Panc1 (cell line): ENCODE measurements around the gene NRCAM. TPM values are rescaled to one million over a fixed set of nuclear protein-coding genes. Genes with fewer than 3 reads are reported as not detected.

Source experiments
- ATAC-seq: fragments of 200-7000 bp; cut with Tn5 transposase; 2 replicates; pipeline ENCODE4 v1.9.1; 2020; ENCODE audit warnings: mild to moderate bottlenecking, moderate library complexity
- BruUV-seq: library from RNA; stranded (reverse); fragments of 400-500 nt; replicated peaks from 2 replicates; lab custom pipeline; 2021; lab: Mats Ljungman, UMichigan
- CTCF ChIA-PET: fragments of 300-600 bp; sonication (Branson Sonifier 250); formaldehyde crosslinking; loops from one replicate; lab custom pipeline; 2022; ENCODE audit warnings: antibody characterized with exemption; lab: Charles Lee
- POLR2A ChIA-PET: fragments of 300-600 bp; sonication (Branson Sonifier 250); formaldehyde crosslinking; loops from one replicate; lab custom pipeline; 2022; ENCODE audit warnings: antibody characterized with exemption; lab: Charles Lee
- DNase-seq: peaks from one replicate; pipeline ENCODE4 v3.0.0-alpha.2; 2010; ENCODE audit warnings: low read depth, low spot score
- H3K27ac ChIP-seq: 2 replicates; pipeline ENCODE4 v1.5.1; 2011; ENCODE audit warnings: mild to moderate bottlenecking, low read length, inconsistent platforms
- H3K27me3 ChIP-seq: fragments of 200-500 bp; sonication (Bioruptor generic); 2 replicates; pipeline ENCODE4 v1.6.0; 2014; ENCODE audit warnings: low read length, inconsistent platforms; ENCODE audit not compliant: control insufficient read depth, insufficient read depth
- H3K36me3 ChIP-seq: fragments of 200-500 bp; sonication (Bioruptor generic); 2 replicates; pipeline ENCODE4 v1.5.1; 2014; ENCODE audit warnings: inconsistent platforms, mild to moderate bottlenecking, low read length, moderate library complexity; ENCODE audit not compliant: control insufficient read depth, insufficient read depth
- H3K4me1 ChIP-seq: 2 replicates; pipeline ENCODE4 v1.5.1; 2011; ENCODE audit warnings: inconsistent platforms, mild to moderate bottlenecking, low read length, moderate library complexity; ENCODE audit not compliant: control insufficient read depth, insufficient read depth
- H3K4me3 ChIP-seq, 2 experiments: 2 replicates each; pipeline ENCODE4 v1.5.1; 2011 to 2012; ENCODE audit warnings: low read depth in 2 of 2, low read length in 2 of 2, mild to moderate bottlenecking in 2 of 2, inconsistent platforms in 1 of 2, moderate library complexity in 1 of 2
- H3K9me3 ChIP-seq: fragments of 200-500 bp; sonication (Bioruptor generic); 2 replicates; pipeline ENCODE4 v1.5.1; 2014; ENCODE audit warnings: low read depth, mild to moderate bottlenecking, inconsistent platforms, low read length, moderate library complexity; ENCODE audit not compliant: control insufficient read depth, insufficient read depth
- CTCF ChIP-seq: fragments of 450-650 bp; IDR thresholded peaks from 2 replicates; pipeline ENCODE4 v1.5.1; 2017; ENCODE audit warnings: mild to moderate bottlenecking
- POLR2AphosphoS5 ChIP-seq: IDR thresholded peaks from 2 replicates; pipeline ENCODE4 v1.6.1; 2012; ENCODE audit warnings: mild to moderate bottlenecking, low read depth, low read length, moderate library complexity
- REST ChIP-seq, 2 experiments: IDR thresholded peaks; 2 replicates each; pipeline ENCODE4 v1.6.1; 2011 to 2012; ENCODE audit warnings: low read depth in 2 of 2, control low read depth in 1 of 2, low read length in 1 of 2, mild to moderate bottlenecking in 1 of 2, moderate library complexity in 1 of 2; ENCODE audit not compliant: insufficient read depth in 1 of 2
- SIN3A ChIP-seq: IDR thresholded peaks from 2 replicates; pipeline ENCODE4 v1.6.1; 2012; ENCODE audit warnings: low read depth, mild to moderate bottlenecking, low read length, moderate library complexity, borderline replicate concordance; ENCODE audit not compliant: insufficient read depth
- TCF7L2 ChIP-seq: IDR thresholded peaks from 2 replicates; pipeline ENCODE4 v1.6.1; 2011; ENCODE audit warnings: mild to moderate bottlenecking, low read depth, low read length, inconsistent platforms
- in situ Hi-C: cut with HindIII; loops from 2 replicates; pipeline ENCODE4 v1.10.0; 2016; ENCODE audit warnings: low sequenced_read_pairs, low pct_unique_long_range_greater_than_20kb
- intact Hi-C: fragments of 100-400 bp; cut with micrococcal nuclease; formaldehyde crosslinking; loops from one replicate; pipeline ENCODE4 v1.10.0; 2022; ENCODE audit not compliant: unreplicated experiment
- total RNA-seq: library from RNA; stranded (reverse); gene quantifications from one replicate; pipeline ENCODE4 v1.2.1, GENCODE V29; 2021; ENCODE audit not compliant: unreplicated experiment

Gene NRCAM
- total RNA-seq, 1 experiment from 2014 or later, result 0.21 TPM

DNA sequence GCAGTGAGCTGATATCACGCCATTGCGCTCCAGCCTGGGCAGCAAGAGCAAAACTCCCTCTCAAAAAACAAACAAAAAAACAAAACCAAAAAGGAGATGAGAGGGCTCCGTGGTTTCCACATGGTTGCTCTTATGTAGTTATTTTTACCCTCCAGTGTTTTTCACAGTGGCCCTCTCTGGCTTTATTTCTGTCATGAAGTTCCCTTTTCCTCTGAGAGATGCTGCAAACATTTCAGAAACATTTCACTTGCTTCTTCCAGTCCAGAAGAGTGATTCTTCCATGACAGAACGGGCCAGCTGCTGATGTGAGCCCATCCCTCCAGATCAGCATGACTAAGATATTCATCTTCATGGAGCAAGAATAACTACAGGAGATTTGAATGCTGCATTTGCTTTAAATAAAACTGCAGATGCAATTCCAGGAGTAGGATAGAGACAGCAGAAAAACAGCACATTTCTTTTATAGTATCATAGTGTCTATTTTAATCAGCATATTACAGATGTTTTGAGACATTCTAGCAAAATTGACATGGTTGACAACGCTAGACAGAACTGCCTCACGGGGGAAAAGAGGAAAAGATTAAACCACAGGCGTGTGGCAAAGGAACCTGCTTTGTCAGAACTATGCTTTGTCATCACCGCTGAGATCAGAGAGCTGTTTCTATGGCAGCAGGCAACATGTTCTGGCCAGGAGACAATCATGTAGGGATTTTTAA is 40.3 kb downstream of the NRCAM start:
- ATAC-seq (no peak), DNase-seq (no peak)
- CTCF ChIA-PET, result no interaction called here
- H3K36me3 ChIP-seq, result no peaks in the 10 kb centered on the region
- no peaks in the 10 kb centered on the region for H3K4me1 ChIP-seq
- BruUV-seq, result no TSS peak
- POLR2A ChIA-PET, result no interaction called here
- H3K27me3 ChIP-seq, result peaks cover 14% of the 10 kb centered on the region
- in situ Hi-C loops, result no loop called here
- H3K27ac ChIP-seq, result no peak overlapping the region
- TF ChIP-seq POLR2AphosphoS5 (no peak), SIN3A (no peak), TCF7L2 (no peak), REST (IDR thresholded peaks at IDR 0.05; ENCODE audit: insufficient read depth in 1 of 2, low read depth in 2 of 2, low read length in 1 of 2) (no peak), CTCF (no peak)
- intact Hi-C loops, result no loop called here
- H3K4me3 ChIP-seq, result no peak overlapping the region
- no peaks in the 10 kb centered on the region for H3K9me3 ChIP-seq

- intact Hi-C loops, result no loop called here
- ChIA-PET CTCF (no interaction called here), POLR2A (no interaction called here)
- DNase-seq (no peak), ATAC-seq (no peak)
- no peak overlapping the region for H3K27ac ChIP-seq
- no peak overlapping the region for H3K4me3 ChIP-seq
- H3K9me3 ChIP-seq, result no peaks in the 10 kb centered on the region
- no TSS peak for BruUV-seq
- no peaks in the 10 kb centered on the region for H3K4me1 ChIP-seq
- in situ Hi-C loops, result no loop called here
- TF ChIP-seq CTCF (no peak), POLR2AphosphoS5 (no peak), REST (IDR thresholded peaks at IDR 0.05; ENCODE audit: insufficient read depth in 1 of 2, low read depth in 2 of 2, low read length in 1 of 2) (no peak), SIN3A (no peak), TCF7L2 (no peak)
- peaks cover 6% of the 10 kb centered on the region for H3K27me3 ChIP-seq
- no peaks in the 10 kb centered on the region for H3K36me3 ChIP-seq
Observed at GRCh38 chr7:108415084-108415483, 41.2 kb downstream of the NRCAM start.
